Measurements from ENCODE around the gene TGFBRAP1. TPM values are rescaled to one million over a fixed set of nuclear protein-coding genes. Genes with fewer than 3 reads are reported as not detected.

Gene TGFBRAP1
- total and polyA plus RNA-seq, 7 donors, result 4.8 to 24.6 (median 17.4) TPM

GRCh38 chr2:105324101-105324500, 5.4 kb downstream of the TGFBRAP1 start:
- TF ChIP-seq CTCF (IDR thresholded peaks at IDR 0.05), result no peak
- Histone ChIP-seq H3K4me3 (no peak overlapping the region), H3K27me3 (no peaks in the 10 kb centered on the region), H3K4me1 (peaks cover 0 to 29% (median 12%) of the 10 kb centered on the region in 4 donors), H3K9me3 (no peaks in the 10 kb centered on the region), H3K36me3 (no peaks in the 10 kb centered on the region), H3K27ac (no peak overlapping the region)
- no peak for DNase-seq
- intact Hi-C loops (cut with DNase I), result no loop called here
- WGBS, 2 donors, result 65 to 68% methylated on average over 4 of the region's 4 CpGs

DNA sequence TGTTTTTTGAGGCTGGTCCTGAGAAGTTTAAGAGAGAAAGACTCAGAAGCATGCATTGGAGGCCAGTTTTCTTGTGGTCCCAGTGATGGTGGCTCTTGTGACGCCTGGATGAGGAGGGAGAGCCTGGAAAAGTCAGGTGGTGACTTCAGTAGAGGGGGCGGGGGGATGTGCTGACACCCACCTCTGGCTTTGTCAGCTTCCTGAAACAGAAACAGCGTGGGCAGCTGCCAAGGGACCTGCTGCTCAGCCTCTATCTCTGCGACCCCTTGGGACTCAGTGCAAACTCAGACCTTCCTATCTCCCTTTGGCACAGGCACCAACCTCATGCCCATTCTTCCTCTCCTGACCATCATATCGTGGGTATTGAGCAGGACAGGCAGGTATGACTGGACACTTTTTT, 6.4 kb downstream of the TGFBRAP1 start:
- Histone ChIP-seq H3K4me3 (no peak overlapping the region), H3K27ac (no peak overlapping the region), H3K36me3 (no peaks in the 10 kb centered on the region), H3K27me3 (no peaks in the 10 kb centered on the region), H3K9me3 (no peaks in the 10 kb centered on the region), H3K4me1 (peaks cover 0 to 20% (median 4%) of the 10 kb centered on the region in 4 donors)
- 72 to 81% methylated on average over 5 of the region's 5 CpGs for WGBS, 2 donors
- no peak for DNase-seq
- intact Hi-C loops (cut with DNase I), result no loop called here
- no peak for TF ChIP-seq CTCF (IDR thresholded peaks at IDR 0.05)
- TF ChIP-seq POLR2AphosphoS5 (IDR thresholded peaks at IDR 0.05), result no peak
- no peak for TF ChIP-seq EP300 (IDR thresholded peaks at IDR 0.05)
- no peak for TF ChIP-seq POLR2A (IDR thresholded peaks at IDR 0.05)

DNA sequence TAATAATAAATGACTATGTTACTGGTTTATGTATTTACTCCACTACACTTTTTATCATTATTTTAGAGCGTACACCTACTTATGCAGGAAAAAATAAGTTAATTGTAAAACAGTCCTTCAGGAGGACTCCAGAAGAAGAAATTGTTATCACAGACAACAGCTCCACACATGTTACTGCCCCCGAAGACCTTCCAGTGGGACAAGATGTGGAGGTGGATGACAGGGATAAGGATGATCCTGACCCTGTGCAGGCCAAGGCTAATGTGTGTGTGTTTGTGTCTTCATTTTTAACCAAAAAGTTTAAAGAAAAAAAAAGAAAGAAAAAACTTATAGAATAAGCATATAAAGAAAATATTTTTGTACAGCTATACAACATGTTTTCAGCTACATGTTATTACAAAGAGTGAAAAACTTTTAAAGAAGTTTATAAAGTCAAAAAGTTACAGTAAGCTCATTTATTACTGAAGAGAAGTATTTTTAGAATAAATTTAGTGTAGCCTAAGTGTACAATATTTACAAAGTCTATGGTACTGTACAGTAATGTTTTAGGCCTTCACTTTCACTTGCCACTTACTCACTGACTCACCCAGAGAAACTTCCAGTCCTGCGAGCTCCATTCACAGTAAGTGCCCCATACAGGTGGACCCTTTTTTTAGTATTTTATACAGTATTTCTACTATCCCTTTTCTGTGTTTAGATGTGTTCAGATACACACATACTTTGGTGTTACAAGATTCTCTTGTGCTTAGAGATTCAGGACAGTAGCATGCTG, 7.5 kb downstream of the TGFBRAP1 start:
- no peaks in the 10 kb centered on the region for H3K36me3 ChIP-seq
- intact Hi-C loops (cut with DNase I), result no loop called here
- H3K4me3 ChIP-seq, result no peak overlapping the region
- H3K9me3 ChIP-seq, result no peaks in the 10 kb centered on the region
- 87 to 89% methylated on average over 3 of the region's 3 CpGs for WGBS, 2 donors
- TF ChIP-seq POLR2A (IDR thresholded peaks at IDR 0.05) (no peak), POLR2AphosphoS5 (IDR thresholded peaks at IDR 0.05) (no peak), EP300 (IDR thresholded peaks at IDR 0.05) (no peak), CTCF (IDR thresholded peaks at IDR 0.05) (no peak)
- no peak overlapping the region for H3K27ac ChIP-seq
- no peaks in the 10 kb centered on the region for H3K27me3 ChIP-seq
- peaks cover 0 to 9% (median 0%) of the 10 kb centered on the region in 4 donors for H3K4me1 ChIP-seq
- no peak for DNase-seq

GRCh38 chr2:105320651-105321215, 8.8 kb downstream of the TGFBRAP1 start:
- 72 to 76% methylated on average over 7 of the region's 7 CpGs for WGBS, 2 donors

More at GRCh38 chr2:105320651-105321215, 8.8 kb downstream of the TGFBRAP1 start:
- Histone ChIP-seq H3K27me3 (no peaks in the 10 kb centered on the region), H3K36me3 (no peaks in the 10 kb centered on the region), H3K9me3 (no peaks in the 10 kb centered on the region), H3K4me3 (no peak overlapping the region), H3K27ac (no peak overlapping the region), H3K4me1 (peaks cover 0 to 7% (median 0%) of the 10 kb centered on the region in 4 donors)
- TF ChIP-seq POLR2A (IDR thresholded peaks at IDR 0.05) (no peak), CTCF (IDR thresholded peaks at IDR 0.05) (no peak), POLR2AphosphoS5 (IDR thresholded peaks at IDR 0.05) (no peak), EP300 (IDR thresholded peaks at IDR 0.05) (no peak)
- intact Hi-C loops (cut with DNase I), result no loop called here
- no peak for DNase-seq
